GM18526 (cell line): ENCODE results near the gene RPS3A.

Experiments used
- POLR2A ChIP-seq: IDR thresholded peaks from 3 replicates; pipeline ENCODE4 v1.6.1; 2011; ENCODE audit not compliant: insufficient read length; ENCODE audit errors: extremely low read depth

RPS3A gene

GRCh38 chr4:151099229-151099975 lies at the start of gene RPS3A:
Gene RPS3A (plus strand): TSS chr4:151099628. CDS start chr4:151099653, 25 bp downstream.
- TF ChIP-seq POLR2A, result peak; percentile 95

DNA sequence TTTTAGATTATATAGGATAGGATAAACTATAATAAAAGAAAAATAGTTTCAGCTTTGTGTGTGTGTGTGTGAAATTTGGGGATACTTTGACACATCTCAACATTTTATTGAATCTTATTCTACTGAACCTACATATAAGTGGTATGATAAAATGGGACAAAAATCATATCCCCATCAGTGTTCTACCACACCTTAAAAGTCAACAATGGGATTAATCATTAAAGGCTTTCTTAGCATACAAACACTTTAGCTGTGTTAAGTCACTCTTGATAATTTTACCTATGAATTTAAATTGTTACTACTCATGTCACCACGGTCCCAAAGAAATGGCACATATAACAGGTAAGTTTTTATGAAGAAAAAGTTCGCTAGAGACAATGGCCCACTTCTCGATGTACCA lies 46.6 kb upstream of the RPS3A start:
- no peak for TF ChIP-seq POLR2A

DNA sequence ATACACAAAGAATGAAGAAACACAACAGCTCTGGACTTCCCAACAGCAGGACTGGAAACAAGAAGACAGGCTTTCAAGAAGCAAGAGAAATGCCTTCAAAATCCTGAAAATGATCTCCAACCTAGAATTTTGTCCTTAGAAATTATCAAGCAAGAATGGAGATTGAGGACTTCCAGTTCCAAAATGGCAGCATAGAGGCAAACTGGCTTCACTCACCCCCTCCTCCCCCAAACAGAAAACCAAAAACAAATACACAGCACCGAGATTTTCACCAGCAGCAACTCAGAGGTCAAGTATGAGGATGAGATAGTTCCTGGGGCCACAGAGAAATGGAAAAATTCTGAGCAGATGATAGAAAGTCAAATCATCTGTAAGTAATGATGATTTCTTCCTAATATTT lies 43.9 kb upstream of the RPS3A start:
- TF ChIP-seq POLR2A, result no peak

DNA sequence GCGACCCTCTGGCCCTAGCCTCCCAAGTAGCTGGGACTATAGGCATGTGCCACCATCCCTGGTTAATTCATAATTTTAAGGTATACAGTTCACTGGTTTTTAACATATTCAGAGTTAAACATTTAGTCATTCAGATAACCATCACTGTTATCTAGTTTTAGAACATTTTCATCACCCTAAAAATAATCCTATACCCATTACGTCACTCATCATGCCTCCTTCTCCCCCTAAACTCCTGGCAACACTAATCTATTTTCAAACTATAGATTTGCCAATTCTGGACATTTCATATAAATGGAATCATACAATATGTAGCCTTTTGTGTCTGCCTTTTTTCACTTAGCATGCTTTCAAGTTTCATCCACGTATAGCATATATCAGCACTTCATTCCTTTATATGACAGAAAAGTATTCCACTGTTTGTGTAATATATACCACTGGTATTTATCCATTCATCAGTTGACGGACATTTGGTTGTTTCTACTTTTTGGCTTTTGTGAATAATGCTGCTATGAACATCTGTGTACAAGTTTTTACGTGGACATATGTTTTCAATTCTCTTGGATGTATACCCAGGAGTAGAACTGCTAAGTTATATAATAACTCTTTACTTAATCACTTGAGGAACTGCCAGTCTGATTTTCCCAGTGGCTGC lies 32.0 kb upstream of the RPS3A start:
- TF ChIP-seq POLR2A, result no peak

DNA sequence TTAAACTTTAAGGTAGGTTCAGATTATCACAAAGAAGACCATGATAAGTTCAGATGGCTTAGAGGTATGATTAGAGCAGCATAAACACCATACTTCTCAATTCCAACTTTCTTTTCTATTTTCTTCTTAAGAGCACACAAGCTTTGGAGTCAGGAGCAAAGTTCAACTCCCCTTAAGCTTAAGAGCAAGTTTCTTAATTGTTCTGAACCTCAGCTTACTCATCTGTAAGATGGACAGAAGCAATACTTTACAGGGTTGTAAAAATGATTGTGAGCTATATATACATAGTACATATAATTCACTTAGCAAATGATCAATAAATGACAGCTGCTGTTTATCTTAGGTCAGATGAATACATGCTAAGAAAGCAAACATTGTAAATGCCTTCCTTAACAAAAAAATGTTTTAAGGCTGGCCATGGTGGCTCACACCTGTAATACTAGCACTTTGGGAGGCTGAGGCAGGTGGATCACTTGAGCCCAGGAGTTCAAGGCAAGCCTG lies 25.0 kb upstream of the RPS3A start:
- TF ChIP-seq POLR2A, result no peak

DNA sequence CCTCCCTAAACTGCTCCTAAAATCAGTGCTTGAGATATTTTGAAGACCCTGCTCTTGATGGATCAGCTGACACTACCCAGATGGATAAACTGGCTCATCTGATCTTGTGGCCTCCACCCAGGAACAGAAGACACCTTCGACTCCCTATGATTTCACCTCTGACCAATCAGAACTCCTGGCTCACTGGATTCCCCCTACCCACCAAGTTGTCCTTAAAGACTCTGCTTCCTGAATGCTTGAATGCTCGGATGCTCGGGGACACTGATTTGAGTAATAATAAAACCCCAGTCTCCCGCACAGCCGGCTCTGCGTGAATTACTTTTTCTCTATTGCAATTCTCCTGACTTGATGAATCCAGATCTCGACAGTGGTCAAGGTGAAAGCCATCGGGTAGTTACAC lies 12.0 kb upstream of the RPS3A start:
- no peak for TF ChIP-seq POLR2A

DNA sequence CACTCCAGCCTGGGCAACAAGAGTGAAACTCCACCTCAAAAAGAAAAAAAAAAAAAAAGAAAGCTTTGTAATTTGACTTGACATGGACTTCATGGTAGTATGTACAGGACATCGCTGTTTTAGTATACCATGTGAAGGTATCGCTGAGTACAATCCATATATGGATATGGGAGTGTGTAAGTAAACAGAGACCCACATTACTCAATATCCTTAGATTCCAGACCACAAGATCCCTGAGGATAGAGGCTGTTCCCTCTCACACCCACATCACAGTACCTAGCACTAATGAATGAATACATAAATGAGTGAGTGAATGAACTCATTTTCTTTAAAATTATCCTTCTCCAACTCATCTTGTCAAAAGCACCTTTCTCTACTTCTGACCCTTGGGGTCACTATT lies 8.4 kb upstream of the RPS3A start:
- TF ChIP-seq POLR2A, result no peak

DNA sequence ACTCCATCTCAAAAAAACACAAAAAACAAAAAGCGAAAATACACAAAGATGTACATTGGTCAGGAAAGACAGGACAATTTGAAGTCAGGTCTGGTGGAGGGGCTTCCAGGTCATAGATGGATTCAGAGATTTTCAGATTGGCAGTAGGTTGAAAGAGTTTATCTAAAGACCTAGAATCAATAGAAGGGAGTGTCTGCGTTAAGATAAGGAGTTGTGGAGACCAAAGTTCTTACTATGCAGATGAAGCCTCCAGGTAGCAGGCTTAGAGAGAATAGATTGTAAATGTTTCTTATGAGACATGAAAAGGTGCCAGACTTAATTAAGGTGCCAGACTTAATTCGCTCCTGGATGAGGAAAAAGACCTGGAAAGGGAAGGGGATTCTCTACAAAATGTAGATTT lies 6.9 kb upstream of the RPS3A start:
- TF ChIP-seq POLR2A, result no peak

DNA sequence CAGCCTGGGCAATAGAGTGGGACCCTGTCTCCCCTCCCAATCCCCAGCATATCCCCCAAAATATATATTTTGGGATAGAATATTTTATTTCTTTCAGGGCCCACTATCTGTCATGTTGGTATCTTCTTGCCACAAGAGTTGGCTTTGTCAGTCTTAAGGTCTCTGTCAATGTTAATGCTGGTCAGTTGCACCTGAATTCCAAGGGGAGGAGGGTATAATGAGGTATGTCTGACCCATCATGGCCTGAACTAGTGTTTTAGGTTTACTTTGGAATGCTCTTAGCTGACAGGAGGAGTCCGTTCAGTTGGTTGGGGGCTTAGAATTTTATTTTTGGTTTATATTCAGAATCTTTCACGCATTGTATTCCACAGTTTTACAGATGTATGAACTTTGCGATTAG lies 6.2 kb upstream of the RPS3A start:
- TF ChIP-seq POLR2A, result no peak

- no peak for TF ChIP-seq POLR2A
Measured at GRCh38 chr4:151094290-151094751, 5.1 kb upstream of the RPS3A start.

DNA sequence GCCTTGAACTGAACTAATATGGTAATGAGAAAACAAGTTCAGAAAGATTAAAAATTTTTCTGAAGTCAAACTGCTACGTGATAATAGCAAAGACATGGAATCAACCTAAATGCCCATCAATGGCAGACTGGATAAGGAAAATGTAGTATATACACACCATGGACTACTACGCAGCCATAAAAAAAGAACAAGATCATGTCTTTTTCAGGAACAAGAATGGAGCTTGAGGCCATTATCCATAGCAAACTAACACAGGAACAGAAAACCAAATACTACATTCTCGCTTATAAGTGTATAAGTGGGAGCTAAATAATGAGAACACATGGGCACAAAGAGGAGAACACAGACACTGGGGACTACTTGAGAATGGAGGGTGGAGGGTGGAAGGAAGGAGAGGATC lies 4.3 kb upstream of the RPS3A start:
- TF ChIP-seq POLR2A, result no peak

DNA sequence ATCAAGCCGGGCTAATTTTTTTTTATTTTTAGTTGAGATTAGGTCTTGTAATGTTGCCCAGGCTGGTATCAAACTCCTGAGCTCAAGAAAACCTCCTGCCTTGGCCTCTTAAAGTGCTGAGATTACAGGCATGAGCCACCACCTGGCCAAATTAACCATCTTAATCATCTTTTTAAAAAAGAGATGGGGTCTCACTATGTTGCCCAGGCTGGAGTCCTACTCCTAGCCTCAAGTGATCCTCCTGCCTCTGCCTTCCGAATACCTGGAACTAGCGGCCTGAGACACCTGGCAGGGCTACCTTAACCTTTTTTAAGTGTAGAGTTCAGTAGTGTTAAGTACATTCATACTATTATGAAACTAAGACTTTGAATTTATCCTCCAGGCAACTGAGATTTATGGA lies 1.7 kb upstream of the RPS3A start:
- no peak for TF ChIP-seq POLR2A

- TF ChIP-seq POLR2A, result no peak
Measured at GRCh38 chr4:151098979-151099228, 524 bp upstream of the RPS3A start.

DNA sequence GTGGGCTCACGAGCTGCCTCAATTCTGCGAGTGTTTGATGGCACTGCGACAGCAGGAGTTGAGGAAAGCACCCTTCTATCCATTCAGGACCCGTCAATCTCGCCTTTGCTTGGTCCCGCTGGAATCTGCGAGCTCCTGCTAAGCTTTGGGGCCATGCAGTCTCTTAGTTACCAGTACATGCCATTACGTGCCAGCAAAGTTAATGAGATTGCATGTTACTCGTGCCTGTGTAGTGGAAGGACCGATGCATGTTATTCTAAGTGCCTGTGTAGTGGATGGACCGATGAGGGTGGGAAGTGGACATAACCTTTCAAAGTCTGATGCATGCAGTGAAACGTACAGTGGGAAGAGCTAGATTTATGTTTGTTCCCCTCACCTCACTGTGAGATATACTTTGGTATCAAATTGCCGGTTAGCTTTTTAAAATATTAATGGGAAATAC lies 569 bp downstream of the RPS3A start:
- TF ChIP-seq POLR2A, result no peak

GRCh38 chr4:151100531-151100930 lies 1.1 kb downstream of the RPS3A start:
- no peak for TF ChIP-seq POLR2A

DNA sequence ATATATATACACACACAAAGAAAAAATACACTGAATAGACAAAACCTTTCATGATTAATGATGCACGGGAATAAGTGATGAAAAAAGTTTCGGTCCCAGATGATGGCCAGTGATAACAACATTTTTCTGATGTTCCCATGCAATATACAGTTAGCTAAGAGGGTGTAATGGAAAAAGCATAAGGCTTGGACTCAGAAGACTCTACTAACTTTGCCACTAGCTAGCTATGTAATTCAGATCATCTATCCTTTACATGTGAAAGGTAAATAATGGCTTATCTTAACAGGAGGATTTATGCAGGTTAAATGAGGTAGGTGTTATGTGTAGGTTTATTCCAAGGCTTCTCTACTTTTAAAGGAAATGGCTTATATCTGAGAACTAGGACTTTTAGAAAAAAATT lies 4.3 kb downstream of the RPS3A start:
- TF ChIP-seq POLR2A, result no peak

GRCh38 chr4:151104621-151105020 lies 5.2 kb downstream of the RPS3A start:
- no peak for TF ChIP-seq POLR2A
